ENCODE measurements around the gene HECTD4.

HECTD4 gene

DNA sequence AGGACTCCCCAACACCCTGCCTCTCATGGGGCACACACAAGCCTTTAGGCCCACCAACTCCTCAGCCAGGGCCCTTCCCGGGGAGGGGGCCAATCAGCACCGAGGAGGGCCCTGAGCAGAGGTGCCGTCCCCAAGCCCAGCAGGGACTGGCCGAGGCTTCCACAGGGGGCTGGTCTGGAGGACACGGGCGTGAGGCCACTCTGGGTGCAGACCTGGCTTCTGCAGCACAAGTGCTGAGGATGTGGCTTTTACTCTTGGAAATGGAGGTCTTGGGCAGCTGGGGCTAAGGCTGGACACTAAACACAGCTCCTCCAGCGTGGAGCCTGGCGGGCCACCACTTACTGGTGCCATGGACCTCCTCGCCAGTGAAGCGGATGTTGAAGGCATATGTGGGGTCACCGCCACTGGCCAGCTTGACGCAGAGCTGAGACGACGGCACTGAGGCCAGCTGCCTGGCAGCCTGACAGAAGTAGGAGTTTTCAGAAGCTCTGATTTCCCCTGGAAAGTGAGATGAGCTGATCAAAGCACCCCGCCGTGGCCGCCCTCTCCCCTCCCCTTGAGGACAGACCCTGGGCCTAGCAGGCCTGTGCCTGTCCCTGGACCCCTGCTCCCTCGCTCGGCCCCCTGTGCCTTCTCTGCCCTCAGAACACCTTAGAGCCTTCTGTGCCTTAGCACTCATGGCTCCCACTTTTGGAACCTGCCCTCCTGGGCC, 212.9 kb downstream of the HECTD4 start:
- no peaks in the 10 kb centered on the region for H3K4me1 Mint-ChIP-seq
- no peak overlapping the region for H3K4me3 Mint-ChIP-seq
- H3K27me3 Mint-ChIP-seq (ENCODE audit: low read depth), result no peaks in the 10 kb centered on the region
- H3K9me3 Mint-ChIP-seq, result no peaks in the 10 kb centered on the region
- peaks cover 15% of the 10 kb centered on the region for H3K36me3 Mint-ChIP-seq (ENCODE audit: low read depth)
- no peak overlapping the region for H3K27ac Mint-ChIP-seq
- TF ChIP-seq, protein P1, sequence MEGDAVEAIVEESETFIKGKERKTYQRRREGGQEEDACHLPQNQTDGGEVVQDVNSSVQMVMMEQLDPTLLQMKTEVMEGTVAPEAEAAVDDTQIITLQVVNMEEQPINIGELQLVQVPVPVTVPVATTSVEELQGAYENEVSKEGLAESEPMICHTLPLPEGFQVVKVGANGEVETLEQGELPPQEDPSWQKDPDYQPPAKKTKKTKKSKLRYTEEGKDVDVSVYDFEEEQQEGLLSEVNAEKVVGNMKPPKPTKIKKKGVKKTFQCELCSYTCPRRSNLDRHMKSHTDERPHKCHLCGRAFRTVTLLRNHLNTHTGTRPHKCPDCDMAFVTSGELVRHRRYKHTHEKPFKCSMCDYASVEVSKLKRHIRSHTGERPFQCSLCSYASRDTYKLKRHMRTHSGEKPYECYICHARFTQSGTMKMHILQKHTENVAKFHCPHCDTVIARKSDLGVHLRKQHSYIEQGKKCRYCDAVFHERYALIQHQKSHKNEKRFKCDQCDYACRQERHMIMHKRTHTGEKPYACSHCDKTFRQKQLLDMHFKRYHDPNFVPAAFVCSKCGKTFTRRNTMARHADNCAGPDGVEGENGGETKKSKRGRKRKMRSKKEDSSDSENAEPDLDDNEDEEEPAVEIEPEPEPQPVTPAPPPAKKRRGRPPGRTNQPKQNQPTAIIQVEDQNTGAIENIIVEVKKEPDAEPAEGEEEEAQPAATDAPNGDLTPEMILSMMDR (IDR thresholded peaks at IDR 0.05; ENCODE audit: unreplicated experiment in 3 of 3), result no peak

DNA sequence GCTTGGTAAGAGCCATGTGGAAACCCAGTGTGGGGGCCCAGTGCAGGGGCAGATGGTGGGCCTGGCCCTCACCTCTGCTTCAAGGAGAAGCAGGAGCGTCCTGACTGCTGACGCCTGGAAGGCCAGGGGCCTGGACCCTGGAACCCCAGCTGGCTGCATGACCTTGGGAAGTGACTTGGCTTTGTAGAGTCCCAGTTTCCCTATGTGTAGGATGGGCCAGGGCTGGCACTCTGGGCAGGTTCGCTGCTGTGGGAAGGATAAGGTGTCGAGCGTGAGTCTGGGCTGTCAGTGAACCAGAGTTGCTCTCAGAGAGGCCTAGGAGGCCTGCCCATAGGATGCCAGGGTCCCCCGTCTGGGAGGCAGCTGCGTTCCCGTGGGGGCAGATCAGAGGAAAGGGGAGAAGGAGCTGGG, 213.7 kb downstream of the HECTD4 start:
- Mint-ChIP-seq H3K27ac (no peak overlapping the region), H3K9me3 (no peaks in the 10 kb centered on the region)
- TF ChIP-seq, protein P1 (IDR thresholded peaks at IDR 0.05; ENCODE audit: unreplicated experiment in 3 of 3), result no peak

DNA sequence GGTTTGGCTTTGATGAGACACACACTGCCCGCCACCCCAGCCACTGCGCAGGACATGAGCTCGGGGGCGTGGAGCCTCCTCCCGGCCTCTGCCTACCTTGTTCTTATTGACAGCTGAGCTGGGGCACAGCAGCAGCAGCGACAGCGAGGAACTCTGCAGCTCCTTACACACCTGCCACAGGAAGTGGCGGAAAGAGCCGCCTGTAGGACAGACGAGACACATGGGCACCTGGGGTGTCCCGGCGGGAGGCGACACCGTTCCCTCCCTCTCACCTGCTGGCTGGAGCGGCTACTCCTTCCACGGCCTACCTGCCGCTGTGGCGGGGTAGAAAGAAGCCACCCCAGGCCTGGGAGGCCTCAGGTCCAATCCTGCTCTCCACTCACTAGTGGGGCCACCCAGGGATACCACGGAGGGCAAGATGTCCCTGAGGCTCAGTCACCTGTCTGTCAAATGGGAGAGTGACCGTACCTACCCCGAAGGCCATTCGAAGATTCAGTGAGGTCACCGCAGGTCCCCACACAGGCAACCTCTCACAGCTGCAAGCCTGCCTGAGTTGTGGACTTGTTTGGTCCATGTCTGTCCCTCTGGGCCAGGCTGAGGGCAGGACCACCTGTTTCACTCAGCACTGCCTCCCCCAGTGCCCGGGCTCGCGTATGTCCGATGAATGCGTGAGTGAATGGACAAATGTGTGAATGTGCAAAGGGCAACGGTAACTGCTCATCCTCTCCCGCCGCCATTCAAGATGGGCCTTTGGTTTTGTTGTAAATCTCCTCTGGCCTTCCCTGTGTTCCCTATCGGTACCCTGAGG, 214.3 kb downstream of the HECTD4 start:
- peaks cover 14% of the 10 kb centered on the region for H3K36me3 Mint-ChIP-seq (ENCODE audit: low read depth)
- no peaks in the 10 kb centered on the region for H3K9me3 Mint-ChIP-seq
- no peaks in the 10 kb centered on the region for H3K4me1 Mint-ChIP-seq
- no peaks in the 10 kb centered on the region for H3K27me3 Mint-ChIP-seq (ENCODE audit: low read depth)
- no peak overlapping the region for H3K27ac Mint-ChIP-seq
- TF ChIP-seq, protein P1 (IDR thresholded peaks at IDR 0.05; ENCODE audit: unreplicated experiment in 3 of 3), result no peak
- H3K4me3 Mint-ChIP-seq, result no peak overlapping the region

More for the DNA sequence above, 213.7 kb downstream of the HECTD4 start:
- Mint-ChIP-seq H3K27me3 (ENCODE audit: low read depth) (no peaks in the 10 kb centered on the region), H3K4me1 (no peaks in the 10 kb centered on the region), H3K36me3 (ENCODE audit: low read depth) (peaks cover 15% of the 10 kb centered on the region), H3K4me3 (no peak overlapping the region)

DNA sequence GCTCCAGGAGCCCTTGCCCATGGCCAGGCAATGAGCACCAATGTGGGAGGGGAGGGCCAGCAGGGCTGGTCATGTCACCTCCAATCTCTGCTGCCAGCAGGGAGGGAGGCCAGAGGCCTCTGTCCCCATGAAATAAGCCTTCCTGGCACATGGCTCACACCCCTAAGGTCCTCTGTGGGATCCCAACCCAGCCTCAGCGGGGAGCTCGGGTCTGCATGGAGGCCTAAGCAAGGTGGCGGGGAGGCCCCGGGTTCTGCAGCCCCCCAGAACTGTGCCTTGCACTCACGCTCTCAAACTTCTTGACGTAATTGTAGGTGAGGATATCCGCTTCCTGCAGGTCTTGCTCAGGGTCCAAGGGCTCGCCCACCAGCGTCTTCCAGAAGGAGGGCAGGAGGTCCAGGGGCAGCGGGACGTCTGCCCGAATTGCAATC, 215.2 kb downstream of the HECTD4 start:
- Mint-ChIP-seq H3K4me3 (no peak overlapping the region), H3K36me3 (ENCODE audit: low read depth) (peaks cover 11% of the 10 kb centered on the region), H3K4me1 (no peaks in the 10 kb centered on the region), H3K9me3 (no peaks in the 10 kb centered on the region), H3K27me3 (ENCODE audit: low read depth) (no peaks in the 10 kb centered on the region), H3K27ac (no peak overlapping the region)
- TF ChIP-seq, protein P1 (IDR thresholded peaks at IDR 0.05; ENCODE audit: unreplicated experiment in 3 of 3), result no peak

DNA sequence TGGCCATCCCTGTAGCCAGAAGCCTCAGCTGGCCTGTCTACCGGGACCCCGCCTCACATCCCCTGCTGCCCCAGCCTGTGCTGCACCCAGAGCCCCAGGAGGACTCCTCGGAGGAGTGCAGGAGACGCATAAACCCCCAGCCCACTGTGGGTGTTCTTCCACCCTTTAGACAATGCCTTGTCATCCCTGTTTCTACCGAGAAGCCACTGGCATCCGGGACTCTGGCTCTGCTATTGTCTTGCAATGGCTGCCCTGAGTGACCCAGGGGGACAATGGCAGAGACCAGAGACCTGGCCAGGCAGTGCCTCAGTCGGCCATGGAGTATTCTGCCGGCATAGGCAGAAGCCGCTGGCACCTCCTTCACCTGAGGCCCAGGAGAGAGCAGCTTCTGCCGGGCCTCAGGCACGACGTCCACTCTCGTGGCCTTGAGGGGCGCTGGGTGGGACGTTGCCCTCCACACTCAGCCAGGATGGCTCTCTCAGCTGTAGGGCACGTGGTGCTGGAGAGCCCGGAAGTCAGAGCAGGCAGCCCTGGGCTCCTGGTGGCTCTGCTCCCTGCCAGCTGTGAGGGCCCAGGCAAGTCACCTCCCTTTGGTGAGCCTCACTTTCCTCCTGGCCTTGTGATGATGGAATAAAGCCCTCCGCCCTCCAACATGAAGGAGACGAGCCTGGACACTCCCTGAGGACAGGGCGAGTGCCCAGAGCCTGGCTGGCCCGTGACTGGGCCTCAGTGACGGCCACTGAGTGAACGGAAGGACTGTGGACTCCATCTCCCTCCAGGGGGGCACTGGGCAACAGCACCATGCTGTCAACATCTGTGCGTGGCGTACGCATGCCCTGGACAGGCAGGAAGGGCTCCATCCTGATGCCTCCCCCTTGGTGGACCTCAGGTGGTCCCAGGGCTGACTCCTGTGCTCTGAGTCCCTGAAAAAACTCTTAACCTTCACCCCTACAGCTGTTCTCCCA, 215.9 kb downstream of the HECTD4 start:
- Mint-ChIP-seq H3K36me3 (ENCODE audit: low read depth) (peaks cover 17% of the 10 kb centered on the region), H3K27ac (no peak overlapping the region), H3K4me3 (no peak overlapping the region), H3K9me3 (no peaks in the 10 kb centered on the region), H3K27me3 (ENCODE audit: low read depth) (no peaks in the 10 kb centered on the region), H3K4me1 (no peaks in the 10 kb centered on the region)
- TF ChIP-seq, protein P1 (IDR thresholded peaks at IDR 0.05; ENCODE audit: unreplicated experiment in 3 of 3), result no peak

Measured in nephron (organoid).